Measurements from ENCODE around the gene PIGU. TPM values are rescaled to one million over a fixed set of nuclear protein-coding genes. Genes with fewer than 3 reads are reported as not detected.
A peak's percentile ranks its signal among the peaks of the same experiment; 100 is the strongest.
"Not testable (repeated sequence)": the region's sequence is repeated elsewhere in the genome, so short reads cannot be mapped to it uniquely, and the experiment has no call there.

PIGU gene
- total RNA-seq = 3.9 and 5.0 TPM in 2 replicates

GRCh38 chr20:34676642-34677373, at the start of gene PIGU:
Gene PIGU (minus strand): TSS chr20:34677092. CDS start chr20:34677085, 7 bp downstream.
- peak; percentile 96 to 97 for DNase-seq (ENCODE audit: low read depth in 2 of 2)

- DNase-seq (ENCODE audit: low read depth in 2 of 2) = no peak
Observed at GRCh38 chr20:34724172-34724571, 47.3 kb upstream of the PIGU start.

GRCh38 chr20:34722560-34722959, 45.7 kb upstream of the PIGU start:
- not testable (repeated sequence) for DNase-seq (ENCODE audit: low read depth in 2 of 2)

- peak in 1 of 2 donors; percentile 40 for DNase-seq (ENCODE audit: low read depth in 2 of 2)
Observed at GRCh38 chr20:34720266-34720665, 43.4 kb upstream of the PIGU start.

GRCh38 chr20:34719242-34720017, 42.5 kb upstream of the PIGU start:
- DNase-seq (ENCODE audit: low read depth in 2 of 2) = not testable (repeated sequence)

- no peak for DNase-seq (ENCODE audit: low read depth in 2 of 2)
Observed at GRCh38 chr20:34717230-34718095, 40.6 kb upstream of the PIGU start.

GRCh38 chr20:34716921-34717229, 40.0 kb upstream of the PIGU start:
- no peak for DNase-seq (ENCODE audit: low read depth in 2 of 2)

GRCh38 chr20:34715384-34715783, 38.5 kb upstream of the PIGU start:
- DNase-seq (ENCODE audit: low read depth in 2 of 2) = no peak

- not testable (repeated sequence) for DNase-seq (ENCODE audit: low read depth in 2 of 2)
Observed at GRCh38 chr20:34713944-34714515, 37.1 kb upstream of the PIGU start.

- DNase-seq (ENCODE audit: low read depth in 2 of 2) = peak; percentile 66 to 98
Observed at GRCh38 chr20:34713194-34713943, 36.5 kb upstream of the PIGU start.

GRCh38 chr20:34712525-34713192, 35.8 kb upstream of the PIGU start:
- no peak for DNase-seq (ENCODE audit: low read depth in 2 of 2)

- no peak for DNase-seq (ENCODE audit: low read depth in 2 of 2)
Observed at GRCh38 chr20:34711813-34712430, 35.0 kb upstream of the PIGU start.

GRCh38 chr20:34710861-34711574, 34.1 kb upstream of the PIGU start:
- no peak for DNase-seq (ENCODE audit: low read depth in 2 of 2)

- DNase-seq (ENCODE audit: low read depth in 2 of 2) = no peak
Observed at GRCh38 chr20:34710568-34710839, 33.6 kb upstream of the PIGU start.

- DNase-seq (ENCODE audit: low read depth in 2 of 2) = peak; percentile 53 to 72
Observed at GRCh38 chr20:34709831-34710567, 33.1 kb upstream of the PIGU start.

GRCh38 chr20:34709044-34709830, 32.3 kb upstream of the PIGU start:
- DNase-seq (ENCODE audit: low read depth in 2 of 2) = peak; percentile 64 to 69

GRCh38 chr20:34708621-34709043, 31.7 kb upstream of the PIGU start:
- DNase-seq (ENCODE audit: low read depth in 2 of 2) = peak; percentile 50 to 61
